A549 (cell line): Measurements from ENCODE around the gene REG3G. TPM values are rescaled to one million over a fixed set of nuclear protein-coding genes. Genes with fewer than 3 reads are reported as not detected.

Experiments
- ATAC-seq, 2 experiments: fragments of 200-7000 bp in 1 of 2; fragments of >200 bp in 1 of 2; cut with Nextera tagmentation in 1 of 2; cut with Tn5 transposase in 1 of 2; 3 replicates each; pipeline versions ENCODE4 v1.8.0 to v1.9.1; 2018 to 2020; ENCODE audit warnings: mild to moderate bottlenecking in 1 of 2, moderate library complexity in 1 of 2
- CTCF ChIA-PET: fragments of 300-600 bp; sonication (Branson Sonifier 250); formaldehyde crosslinking; extraction: SDS; loops from one replicate; lab custom pipeline; 2021; ENCODE audit warnings: antibody characterized with exemption, inconsistent platforms; lab: Yijun Ruan, JAX
- POLR2A ChIA-PET: fragments of 350-600 bp; formaldehyde crosslinking; extraction: SDS; loops from one replicate; lab custom pipeline; 2021; ENCODE audit warnings: antibody characterized with exemption, inconsistent platforms; lab: Yijun Ruan, JAX
- DNase-seq, 2 experiments: peaks; one replicate each; pipeline versions ENCODE4 v3.0.0 to v3.0.0-alpha.2; 2011 to 2016; ENCODE audit warnings: low read depth in 1 of 2, low spot score in 1 of 2
- FAIRE-seq: peaks from 2 replicates; lab custom pipeline; 2011; peaks lifted over from hg19 to GRCh38; lab: Jason Lieb, UNC
- H3K27ac ChIP-seq, 2 experiments: fragments of >200 bp; sonication (Bioruptor Twin); formaldehyde crosslinking; 3 replicates each; pipeline ENCODE4 v1.5.1; 2016 to 2017
- H3K4me1 ChIP-seq: fragments of >200 bp; sonication (Bioruptor Twin); formaldehyde crosslinking; 3 replicates; pipeline ENCODE4 v1.6.1; 2016
- H3K4me2 ChIP-seq: fragments of >200 bp; sonication (Bioruptor Twin); formaldehyde crosslinking; 3 replicates; pipeline ENCODE4 v1.6.1; 2016
- H3K4me3 ChIP-seq: fragments of >200 bp; sonication (Bioruptor Twin); formaldehyde crosslinking; 3 replicates; pipeline ENCODE4 v1.5.1; 2016
- H3K9me3 ChIP-seq: fragments of >200 bp; sonication (Bioruptor Twin); formaldehyde crosslinking; 3 replicates; pipeline ENCODE4 v1.6.1; 2016
- BHLHE40 ChIP-seq: IDR thresholded peaks from 2 replicates; pipeline ENCODE4 v1.6.1; 2012; ENCODE audit warnings: low read depth, low read length, inconsistent platforms
- CBX8 ChIP-seq: fragments of 200-600 bp; sonication (generic); IDR thresholded peaks from 2 replicates; pipeline ENCODE4 v1.6.1; 2016
- EHMT2 ChIP-seq: fragments of 200-600 bp; sonication (generic); IDR thresholded peaks from 2 replicates; pipeline ENCODE4 v1.6.1; 2016; ENCODE audit warnings: antibody characterized with exemption, low read depth, mild to moderate bottlenecking, moderate library complexity
- ESRRA ChIP-seq: fragments of 150-350 bp; IDR thresholded peaks from 2 replicates; pipeline ENCODE4 v1.6.1; 2014; ENCODE audit warnings: mild to moderate bottlenecking, low read length, borderline replicate concordance
- FOXS1 ChIP-seq: fragments of 250-450 bp; sonication (Bioruptor Pico); IDR thresholded peaks from 2 replicates; pipeline ENCODE4 v1.5.0; 2020; ENCODE audit warnings: mild to moderate bottlenecking, moderate library complexity
- HDAC2 ChIP-seq: fragments of 200-600 bp; sonication (generic); IDR thresholded peaks from 2 replicates; pipeline ENCODE4 v1.6.1; 2016
- HEYL ChIP-seq: fragments of 250-450 bp; sonication (Bioruptor Pico); IDR thresholded peaks from 2 replicates; pipeline ENCODE4 v1.8.0; 2021; ENCODE audit warnings: mild to moderate bottlenecking, moderate library complexity
- HOXA7 ChIP-seq: fragments of 250-450 bp; sonication (Bioruptor Pico); IDR thresholded peaks from 2 replicates; pipeline ENCODE4 v1.5.0; 2020; ENCODE audit warnings: mild to moderate bottlenecking, moderate library complexity
- HOXB13 ChIP-seq: fragments of 250-450 bp; sonication (Bioruptor Pico); IDR thresholded peaks from 2 replicates; pipeline ENCODE4 v1.5.0; 2020; ENCODE audit warnings: low read depth, mild to moderate bottlenecking, moderate library complexity
- JUN ChIP-seq, 2 experiments: fragments of >200 bp; sonication (Bioruptor Twin); formaldehyde crosslinking; IDR thresholded peaks; 2 replicates in 1 of 2; 3 replicates in 1 of 2; pipeline ENCODE4 v1.6.1; 2016 to 2017
- JUNB ChIP-seq: fragments of >200 bp; sonication (Bioruptor Twin); formaldehyde crosslinking; IDR thresholded peaks from 2 replicates; pipeline ENCODE4 v1.6.1; 2016
- MAX ChIP-seq: IDR thresholded peaks from 2 replicates; pipeline ENCODE4 v1.6.1; 2012
- MAZ ChIP-seq: fragments of 150-350 bp; IDR thresholded peaks from 2 replicates; pipeline ENCODE4 v1.6.1; 2014; ENCODE audit warnings: antibody characterized with exemption, low read depth, low read length, borderline replicate concordance
- PBX3 ChIP-seq: IDR thresholded peaks from 2 replicates; pipeline ENCODE4 v1.6.1; 2012
- PHF8 ChIP-seq: fragments of 200-600 bp; sonication (generic); IDR thresholded peaks from 2 replicates; pipeline ENCODE4 v1.6.1; 2016; ENCODE audit warnings: low read depth, mild to moderate bottlenecking, antibody characterized with exemption, moderate library complexity, borderline replicate concordance
- POLR2A ChIP-seq: IDR thresholded peaks from 2 replicates; pipeline ENCODE4 v1.6.1; 2012; ENCODE audit warnings: mild to moderate bottlenecking, low read length
- POLR2AphosphoS2 ChIP-seq: conservative IDR thresholded peaks from 2 replicates; pipeline ENCODE4 v1.6.1; 2012; ENCODE audit warnings: low read length, improper control_type of control experiment, inconsistent platforms
- RAD21 ChIP-seq, 2 experiments: fragments of >200 bp in 1 of 2; sonication (Bioruptor Twin) in 1 of 2; formaldehyde crosslinking in 1 of 2; IDR thresholded peaks in 1 of 2; conservative IDR thresholded peaks in 1 of 2; 2 replicates in 1 of 2; 3 replicates in 1 of 2; pipeline ENCODE4 v1.6.1; 2012 to 2018; ENCODE audit warnings: inconsistent platforms in 1 of 2
- RCOR1 ChIP-seq: fragments of 150-350 bp; IDR thresholded peaks from 2 replicates; pipeline ENCODE4 v1.6.1; 2014; ENCODE audit warnings: antibody characterized with exemption, low read length, low read depth
- RFX5 ChIP-seq: fragments of 450-650 bp; IDR thresholded peaks from 2 replicates; pipeline ENCODE4 v1.7.1; 2014; ENCODE audit warnings: antibody characterized with exemption, mild to moderate bottlenecking, moderate library complexity
- RNF2 ChIP-seq: fragments of 200-600 bp; sonication (generic); IDR thresholded peaks from 2 replicates; pipeline ENCODE4 v1.6.1; 2016; ENCODE audit warnings: low read depth, mild to moderate bottlenecking, antibody characterized with exemption, moderate library complexity, borderline replicate concordance
- SREBF2 ChIP-seq: fragments of 450-650 bp; IDR thresholded peaks from 2 replicates; pipeline ENCODE4 v1.6.1; 2014; ENCODE audit warnings: mild to moderate bottlenecking, moderate library complexity
- TFCP2L1 ChIP-seq: fragments of 250-450 bp; sonication (Bioruptor Pico); IDR thresholded peaks from 2 replicates; pipeline ENCODE4 v1.5.0; 2021; ENCODE audit warnings: mild to moderate bottlenecking
- ZFP36 ChIP-seq: fragments of 450-650 bp; IDR thresholded peaks from 2 replicates; pipeline ENCODE4 v1.6.1; 2014; ENCODE audit warnings: borderline replicate concordance; ENCODE audit not compliant: partially characterized antibody
- ZNF302 ChIP-seq: fragments of 250-450 bp; sonication (Bioruptor Pico); IDR thresholded peaks from 2 replicates; pipeline ENCODE4 v1.9.0; 2021; ENCODE audit warnings: inconsistent platforms, mild to moderate bottlenecking, moderate library complexity
- WGBS: methylation state at CpG from one replicate; pipeline ENCODE4 v1.1.6; 2017; ENCODE audit errors: missing lambda C conversion rate; 5-methylcytosine and 5-hydroxymethylcytosine counted together
- polyA plus RNA-seq, 4 experiments: library from polyadenylated mRNA; depleted of rRNA in 3 of 4; stranded (reverse); fragments of >200 nt; fragmentation: RNase III in 1 of 4; extraction: RNeasy Plus Mini Kit Qiagen cat#74134 plus additional on column Dnase treatment in 1 of 4; gene quantifications; 2 replicates in 3 of 4; 3 replicates in 1 of 4; pipeline ENCODE4 v1.2.3, GENCODE V29; 2011 to 2017
- TF ChIP-seq, protein P1 (sequence below): fragments of 150-350 bp; IDR thresholded peaks from 2 replicates; pipeline ENCODE4 v1.6.1; 2014; ENCODE audit warnings: low read depth, mild to moderate bottlenecking, low read length
- TF ChIP-seq, protein P2 (sequence below): fragments of >200 bp; sonication (Bioruptor Twin); formaldehyde crosslinking; IDR thresholded peaks from 2 replicates; pipeline ENCODE4 v1.6.1; 2016
- TF ChIP-seq, protein P3 (sequence below): fragments of >200 bp; sonication (Bioruptor Twin); formaldehyde crosslinking; IDR thresholded peaks from 3 replicates; pipeline ENCODE4 v1.5.1; 2016
- TF ChIP-seq, protein P4 (sequence below): fragments of 450-650 bp; IDR thresholded peaks from 2 replicates; pipeline ENCODE4 v1.6.1; 2014; ENCODE audit warnings: antibody characterized with exemption

Gene REG3G
- polyA plus RNA-seq, 2 of the 4 experiments (the other 2 are of a cell fraction) = not detected

DNA sequence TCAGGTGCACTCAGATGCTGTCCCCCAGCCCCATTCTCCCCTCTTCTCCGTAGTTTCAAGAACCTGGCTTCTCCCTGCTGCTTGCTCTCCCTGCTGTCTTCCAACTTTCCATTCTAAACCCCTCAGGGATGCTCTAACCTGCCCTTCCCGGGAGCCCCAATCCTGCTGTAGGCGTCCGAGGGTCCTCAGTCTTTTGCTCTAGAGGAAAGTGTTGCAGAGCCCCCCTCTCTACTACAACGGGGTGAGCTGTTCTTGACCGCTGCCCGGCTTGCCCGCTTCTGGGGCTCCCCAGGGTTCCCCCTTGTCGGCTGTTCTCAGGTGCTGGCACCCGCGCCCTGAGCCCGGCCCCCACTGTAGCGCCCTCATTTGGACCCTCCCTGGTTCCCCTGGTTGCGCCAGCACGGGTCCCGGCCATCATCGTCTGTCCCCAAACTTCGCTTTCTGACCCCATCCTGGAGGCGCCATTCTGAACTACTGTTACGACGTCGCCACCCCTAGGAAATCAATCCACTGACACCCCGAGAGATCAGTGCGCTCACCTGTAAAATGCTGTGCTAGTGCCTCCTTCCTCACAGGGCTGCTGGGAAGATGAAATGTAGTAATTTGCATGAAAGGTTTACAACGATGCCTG, 31.9 kb upstream of the REG3G start:
- H3K4me2 ChIP-seq = no peak overlapping the region
- H3K27ac ChIP-seq = no peak overlapping the region
- H3K4me1 ChIP-seq = no peaks in the 10 kb centered on the region
- DNase-seq = no peak
- 32% methylated on average over 25 of the region's 25 CpGs for WGBS
- FAIRE-seq = no peak
- no peak for TF ChIP-seq HOXA7 (CRISPR knock-in tag)
- TF ChIP-seq, protein P1, sequence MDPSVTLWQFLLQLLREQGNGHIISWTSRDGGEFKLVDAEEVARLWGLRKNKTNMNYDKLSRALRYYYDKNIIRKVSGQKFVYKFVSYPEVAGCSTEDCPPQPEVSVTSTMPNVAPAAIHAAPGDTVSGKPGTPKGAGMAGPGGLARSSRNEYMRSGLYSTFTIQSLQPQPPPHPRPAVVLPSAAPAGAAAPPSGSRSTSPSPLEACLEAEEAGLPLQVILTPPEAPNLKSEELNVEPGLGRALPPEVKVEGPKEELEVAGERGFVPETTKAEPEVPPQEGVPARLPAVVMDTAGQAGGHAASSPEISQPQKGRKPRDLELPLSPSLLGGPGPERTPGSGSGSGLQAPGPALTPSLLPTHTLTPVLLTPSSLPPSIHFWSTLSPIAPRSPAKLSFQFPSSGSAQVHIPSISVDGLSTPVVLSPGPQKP = no peak
- TF ChIP-seq, protein P2, sequence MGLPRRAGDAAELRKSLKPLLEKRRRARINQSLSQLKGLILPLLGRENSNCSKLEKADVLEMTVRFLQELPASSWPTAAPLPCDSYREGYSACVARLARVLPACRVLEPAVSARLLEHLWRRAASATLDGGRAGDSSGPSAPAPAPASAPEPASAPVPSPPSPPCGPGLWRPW = no peak
- no peak for TF ChIP-seq PHF8
- TF ChIP-seq EHMT2 = no peak
- no peak for TF ChIP-seq ESRRA
- TF ChIP-seq SREBF2 = no peak
- TF ChIP-seq MAX = no peak
- no peak for TF ChIP-seq RAD21 (conservative IDR thresholded peaks at IDR 0.05 in 1 of 2, IDR thresholded peaks at IDR 0.05 in 1 of 2)
- TF ChIP-seq POLR2A = no peak
- TF ChIP-seq ZNF302 (CRISPR knock-in tag) = no peak
- no peak for TF ChIP-seq ZFP36
- no peak for TF ChIP-seq TFCP2L1
- TF ChIP-seq HOXB13 = no peak
- TF ChIP-seq PBX3 = no peak
- TF ChIP-seq POLR2AphosphoS2 = no peak
- TF ChIP-seq HEYL (CRISPR knock-in tag) = no peak
- no peak overlapping the region for H3K4me3 ChIP-seq
- no peaks in the 10 kb centered on the region for H3K9me3 ChIP-seq
- ChIA-PET CTCF (interaction anchor here (1.3 kb wide), 1 partner anchor 14 kb away, joined by 5 read pairs; no protein-coding TSS in a partner anchor), POLR2A (no interaction called here)
- no peak for ATAC-seq

DNA sequence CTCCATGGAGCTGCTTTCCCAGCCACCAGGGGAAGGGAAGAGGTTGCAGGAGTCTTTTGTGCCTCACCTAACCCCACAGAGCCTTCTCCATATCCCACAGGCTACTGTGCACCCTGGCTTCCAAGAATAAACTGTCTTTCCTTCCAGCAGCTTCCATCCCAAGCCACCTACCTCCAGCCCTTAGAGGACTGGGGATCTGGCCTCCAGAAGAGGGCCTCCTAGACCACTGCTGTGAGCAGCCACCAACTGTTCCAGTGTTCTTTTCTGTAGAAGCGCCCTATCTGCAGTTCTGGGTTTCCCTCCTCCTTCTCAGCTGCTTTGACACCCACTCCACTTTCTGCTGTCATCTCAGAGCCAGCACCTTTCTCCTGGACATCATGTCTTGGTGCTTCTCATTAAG, 30.7 kb upstream of the REG3G start:
- Histone ChIP-seq H3K4me3 (no peak overlapping the region), H3K9me3 (no peaks in the 10 kb centered on the region), H3K4me2 (no peak overlapping the region), H3K4me1 (no peaks in the 10 kb centered on the region), H3K27ac (no peak overlapping the region)
- no peak for TF ChIP-seq ZNF302 (CRISPR knock-in tag)
- TF ChIP-seq TFCP2L1 = no peak
- no peak for TF ChIP-seq CBX8
- TF ChIP-seq JUN (IDR thresholded peaks at IDR 0.05) = no peak
- no peak for TF ChIP-seq SREBF2
- no peak for TF ChIP-seq MAZ
- TF ChIP-seq HDAC2 = no peak
- no peak for TF ChIP-seq BHLHE40
- no peak for TF ChIP-seq ZFP36
- TF ChIP-seq JUNB = no peak
- no peak for TF ChIP-seq PHF8
- CTCF ChIA-PET = interaction anchor here (0.5 to 1.3 kb wide), 3 partner anchors 9 to 16 kb away, joined by 3 to 5 read pairs (median 3); no protein-coding TSS in a partner anchor
- FAIRE-seq = no peak
- no peak for DNase-seq
- 0% methylated on average over 1 of the region's 1 CpG for WGBS
- POLR2A ChIA-PET = no interaction called here
- ATAC-seq = no peak

DNA sequence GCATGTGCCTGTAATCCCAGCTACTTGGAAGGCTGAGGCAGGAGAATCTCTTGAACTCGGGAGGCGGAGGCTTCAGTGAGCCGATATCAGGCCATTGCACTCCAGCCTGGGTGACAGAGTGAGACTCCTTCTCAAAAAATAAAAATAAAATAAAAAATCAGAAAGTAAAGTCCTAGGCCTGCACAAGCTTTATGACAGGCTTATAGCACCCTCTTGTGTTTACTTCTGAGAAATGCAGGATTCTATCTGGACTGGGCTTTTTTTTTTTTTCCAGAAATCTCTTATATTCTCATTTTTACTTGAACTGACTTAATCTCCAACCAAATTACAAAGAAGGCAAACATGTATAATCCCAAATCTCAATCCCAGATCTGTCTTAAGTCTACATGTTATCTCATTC, 26.1 kb upstream of the REG3G start:
- H3K4me1 ChIP-seq = no peaks in the 10 kb centered on the region
- CTCF ChIA-PET = interaction anchor here (0.6 to 1.7 kb wide), 4 partner anchors 9 to 926 kb away, joined by 3 to 6 read pairs (median 4); no protein-coding TSS in a partner anchor
- H3K27ac ChIP-seq = no peak overlapping the region
- no peak overlapping the region for H3K4me2 ChIP-seq
- DNase-seq (peak in 1 of 2 experiments; percentile 13), FAIRE-seq (no peak), ATAC-seq (0 out of 6 replicates have a peak, but pooled peaks of 1 of the 2 experiments have one; percentile 40)
- H3K9me3 ChIP-seq = no peaks in the 10 kb centered on the region
- POLR2A ChIA-PET = no interaction called here
- H3K4me3 ChIP-seq = no peak overlapping the region
- TF ChIP-seq RCOR1 (no peak), RAD21 (conservative IDR thresholded peaks at IDR 0.05 in 1 of 2, IDR thresholded peaks at IDR 0.05 in 1 of 2) (peak; percentile 50 to 51), FOXS1 (no peak), RNF2 (no peak), RFX5 (no peak)
- TF ChIP-seq, protein P3, sequence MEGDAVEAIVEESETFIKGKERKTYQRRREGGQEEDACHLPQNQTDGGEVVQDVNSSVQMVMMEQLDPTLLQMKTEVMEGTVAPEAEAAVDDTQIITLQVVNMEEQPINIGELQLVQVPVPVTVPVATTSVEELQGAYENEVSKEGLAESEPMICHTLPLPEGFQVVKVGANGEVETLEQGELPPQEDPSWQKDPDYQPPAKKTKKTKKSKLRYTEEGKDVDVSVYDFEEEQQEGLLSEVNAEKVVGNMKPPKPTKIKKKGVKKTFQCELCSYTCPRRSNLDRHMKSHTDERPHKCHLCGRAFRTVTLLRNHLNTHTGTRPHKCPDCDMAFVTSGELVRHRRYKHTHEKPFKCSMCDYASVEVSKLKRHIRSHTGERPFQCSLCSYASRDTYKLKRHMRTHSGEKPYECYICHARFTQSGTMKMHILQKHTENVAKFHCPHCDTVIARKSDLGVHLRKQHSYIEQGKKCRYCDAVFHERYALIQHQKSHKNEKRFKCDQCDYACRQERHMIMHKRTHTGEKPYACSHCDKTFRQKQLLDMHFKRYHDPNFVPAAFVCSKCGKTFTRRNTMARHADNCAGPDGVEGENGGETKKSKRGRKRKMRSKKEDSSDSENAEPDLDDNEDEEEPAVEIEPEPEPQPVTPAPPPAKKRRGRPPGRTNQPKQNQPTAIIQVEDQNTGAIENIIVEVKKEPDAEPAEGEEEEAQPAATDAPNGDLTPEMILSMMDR = peak; percentile 32; the same call in 2 of the 3 replicates
- TF ChIP-seq, protein P4, sequence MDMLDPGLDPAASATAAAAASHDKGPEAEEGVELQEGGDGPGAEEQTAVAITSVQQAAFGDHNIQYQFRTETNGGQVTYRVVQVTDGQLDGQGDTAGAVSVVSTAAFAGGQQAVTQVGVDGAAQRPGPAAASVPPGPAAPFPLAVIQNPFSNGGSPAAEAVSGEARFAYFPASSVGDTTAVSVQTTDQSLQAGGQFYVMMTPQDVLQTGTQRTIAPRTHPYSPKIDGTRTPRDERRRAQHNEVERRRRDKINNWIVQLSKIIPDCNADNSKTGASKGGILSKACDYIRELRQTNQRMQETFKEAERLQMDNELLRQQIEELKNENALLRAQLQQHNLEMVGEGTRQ = no peak
- WGBS = 5% methylated on average over 3 of the region's 3 CpGs
